Measurements from ENCODE around the gene NRCAM.

NRCAM gene

DNA sequence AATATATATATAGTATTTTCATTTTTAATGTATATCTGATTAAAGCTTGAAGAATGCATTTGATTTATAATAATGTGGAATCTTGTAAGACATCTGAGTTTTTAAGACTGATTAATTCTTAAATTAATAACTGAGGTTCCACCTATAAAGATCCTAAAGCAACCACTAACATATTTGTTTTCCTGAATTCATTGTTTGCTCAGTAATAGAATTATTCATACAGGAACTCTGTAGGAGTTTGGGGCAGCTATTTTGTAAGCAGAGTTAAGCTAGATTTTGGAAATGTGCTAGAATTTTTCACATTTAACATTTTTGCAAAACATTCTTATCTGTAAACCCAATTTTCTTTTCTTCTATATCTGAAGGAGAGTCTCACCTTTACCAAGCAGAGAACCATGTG lies 88.9 kb downstream of the NRCAM start:
- TF ChIP-seq, protein P1, sequence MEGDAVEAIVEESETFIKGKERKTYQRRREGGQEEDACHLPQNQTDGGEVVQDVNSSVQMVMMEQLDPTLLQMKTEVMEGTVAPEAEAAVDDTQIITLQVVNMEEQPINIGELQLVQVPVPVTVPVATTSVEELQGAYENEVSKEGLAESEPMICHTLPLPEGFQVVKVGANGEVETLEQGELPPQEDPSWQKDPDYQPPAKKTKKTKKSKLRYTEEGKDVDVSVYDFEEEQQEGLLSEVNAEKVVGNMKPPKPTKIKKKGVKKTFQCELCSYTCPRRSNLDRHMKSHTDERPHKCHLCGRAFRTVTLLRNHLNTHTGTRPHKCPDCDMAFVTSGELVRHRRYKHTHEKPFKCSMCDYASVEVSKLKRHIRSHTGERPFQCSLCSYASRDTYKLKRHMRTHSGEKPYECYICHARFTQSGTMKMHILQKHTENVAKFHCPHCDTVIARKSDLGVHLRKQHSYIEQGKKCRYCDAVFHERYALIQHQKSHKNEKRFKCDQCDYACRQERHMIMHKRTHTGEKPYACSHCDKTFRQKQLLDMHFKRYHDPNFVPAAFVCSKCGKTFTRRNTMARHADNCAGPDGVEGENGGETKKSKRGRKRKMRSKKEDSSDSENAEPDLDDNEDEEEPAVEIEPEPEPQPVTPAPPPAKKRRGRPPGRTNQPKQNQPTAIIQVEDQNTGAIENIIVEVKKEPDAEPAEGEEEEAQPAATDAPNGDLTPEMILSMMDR (IDR thresholded peaks at IDR 0.05; ENCODE audit: insufficient read depth, missing control alignments): no peak
- DNase-seq (ENCODE audit: insufficient read length, low spot score): no peak
- FAIRE-seq: no peak

DNA sequence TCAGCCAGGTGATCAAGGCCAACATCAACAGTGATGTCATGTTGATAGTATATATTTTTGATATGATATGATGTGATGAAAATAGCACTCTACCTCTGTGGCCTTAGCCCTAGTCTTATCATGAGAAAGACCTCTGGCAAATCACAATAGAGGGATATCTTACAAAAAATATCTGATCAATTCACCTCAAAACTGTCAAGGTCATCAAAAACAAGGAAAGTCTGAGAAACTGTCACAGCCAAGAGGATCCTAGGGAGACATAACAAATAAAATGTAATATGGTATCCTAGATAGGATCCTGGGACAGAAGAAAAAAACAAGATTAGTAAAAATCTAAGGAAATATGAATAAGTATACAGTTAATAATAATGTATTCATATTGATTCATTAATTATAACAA lies 92.6 kb downstream of the NRCAM start:
- DNase-seq (ENCODE audit: insufficient read length, low spot score) (no peak), FAIRE-seq (no peak)
- TF ChIP-seq, protein P1 (IDR thresholded peaks at IDR 0.05; ENCODE audit: insufficient read depth, missing control alignments): no peak

DNA sequence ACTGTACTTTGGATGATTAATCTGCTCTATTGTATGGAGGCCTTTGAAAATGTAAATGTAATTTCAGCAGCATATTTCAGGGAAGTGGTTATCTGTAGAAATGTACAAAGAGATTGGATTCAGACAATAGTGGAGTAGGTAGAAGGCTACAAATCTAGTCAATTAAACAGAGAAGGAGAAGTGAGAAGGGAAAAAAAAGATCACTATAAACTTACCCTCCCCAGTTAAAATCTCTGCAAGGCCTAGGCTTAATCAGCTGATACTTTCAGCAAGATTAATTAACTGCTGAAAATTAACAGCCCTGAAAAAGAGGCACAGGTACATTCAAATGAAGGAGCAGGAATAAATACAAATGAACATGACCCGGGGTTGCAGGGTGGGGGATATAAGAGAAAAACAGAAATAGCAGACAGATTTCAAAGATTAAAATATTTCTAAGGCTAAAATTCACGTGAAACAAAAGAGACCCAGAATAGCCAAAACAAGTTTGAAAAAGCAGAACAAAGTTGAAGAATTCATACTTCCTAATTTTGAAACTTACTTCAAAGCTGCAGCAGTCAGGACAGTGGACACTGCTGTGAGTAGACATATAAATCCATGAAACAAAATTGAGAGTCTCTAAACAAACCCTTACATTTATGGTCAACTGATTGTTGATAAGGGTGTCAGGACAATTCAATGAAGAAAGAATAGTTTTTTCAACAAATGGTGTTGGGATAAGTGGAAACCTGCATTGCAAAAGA lies 96.0 kb downstream of the NRCAM start:
- peak; percentile 83 for FAIRE-seq
- TF ChIP-seq, protein P1 (IDR thresholded peaks at IDR 0.05; ENCODE audit: insufficient read depth, missing control alignments): no peak
- DNase-seq (ENCODE audit: insufficient read length, low spot score): no peak

DNA sequence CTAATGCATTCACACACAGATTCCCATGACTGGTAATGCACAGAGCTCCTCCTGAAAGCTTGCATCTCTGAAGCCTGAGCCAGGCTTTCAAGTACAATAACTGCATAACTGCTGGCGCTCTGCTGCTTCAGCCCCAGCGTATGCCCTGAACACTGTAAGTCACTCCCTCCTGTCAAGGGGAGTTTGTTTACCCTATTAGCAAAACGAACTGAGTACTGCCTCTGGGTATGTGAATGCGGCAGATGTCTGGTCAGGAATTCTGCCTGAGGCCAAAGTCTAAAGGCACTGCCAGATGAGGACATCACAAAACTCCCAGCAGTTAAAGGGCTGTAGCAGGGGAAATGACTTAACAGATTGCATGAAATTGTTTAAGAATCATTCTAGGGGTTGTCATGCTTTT lies 97.7 kb downstream of the NRCAM start:
- TF ChIP-seq, protein P1 (IDR thresholded peaks at IDR 0.05; ENCODE audit: insufficient read depth, missing control alignments): no peak
- DNase-seq (ENCODE audit: insufficient read length, low spot score) (no peak), FAIRE-seq (no peak)

DNA sequence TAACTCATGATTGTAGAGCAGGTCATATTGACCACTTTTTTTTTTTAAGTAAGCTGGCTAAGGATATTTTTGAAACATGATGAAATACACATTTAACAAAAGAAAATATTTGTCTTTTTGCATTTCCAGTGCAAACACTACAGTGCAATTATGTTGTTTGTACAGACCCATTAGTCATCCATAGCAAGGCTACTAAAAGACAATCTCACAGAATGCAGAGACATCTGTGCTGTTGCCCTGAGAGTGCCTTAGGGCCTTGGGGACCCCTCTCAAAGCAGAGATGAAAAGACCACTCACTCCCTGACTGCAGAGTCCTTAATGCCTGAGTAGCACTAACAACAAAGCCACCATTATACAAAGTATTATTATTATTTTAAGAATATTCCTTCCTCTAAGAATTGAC lies 104.5 kb downstream of the NRCAM start:
- no peak for DNase-seq (ENCODE audit: insufficient read length, low spot score)
- no peak for FAIRE-seq
- TF ChIP-seq, protein P1 (IDR thresholded peaks at IDR 0.05; ENCODE audit: insufficient read depth, missing control alignments): no peak

DNA sequence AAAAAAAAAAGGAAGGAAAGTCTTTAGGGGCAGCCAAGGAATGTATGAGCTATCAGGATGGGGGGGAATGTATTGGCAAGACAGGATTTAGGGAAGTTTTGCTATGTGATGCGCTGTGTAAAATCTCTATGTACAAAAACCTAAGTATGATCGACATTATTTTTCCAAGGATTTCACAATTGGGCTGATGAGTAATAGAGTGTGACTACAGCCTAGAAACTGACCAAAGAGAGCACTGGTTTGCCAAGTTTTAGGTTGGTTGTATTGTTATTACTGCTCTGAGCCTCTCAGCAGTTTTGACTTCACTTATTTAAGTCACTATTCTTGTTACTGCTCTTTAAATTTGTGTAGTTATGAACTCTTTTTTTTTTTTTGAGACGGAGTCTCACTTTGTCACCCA lies 107.3 kb downstream of the NRCAM start:
- TF ChIP-seq, protein P1 (IDR thresholded peaks at IDR 0.05; ENCODE audit: insufficient read depth, missing control alignments): no peak
- DNase-seq (ENCODE audit: insufficient read length, low spot score): no peak
- FAIRE-seq: no peak

DNA sequence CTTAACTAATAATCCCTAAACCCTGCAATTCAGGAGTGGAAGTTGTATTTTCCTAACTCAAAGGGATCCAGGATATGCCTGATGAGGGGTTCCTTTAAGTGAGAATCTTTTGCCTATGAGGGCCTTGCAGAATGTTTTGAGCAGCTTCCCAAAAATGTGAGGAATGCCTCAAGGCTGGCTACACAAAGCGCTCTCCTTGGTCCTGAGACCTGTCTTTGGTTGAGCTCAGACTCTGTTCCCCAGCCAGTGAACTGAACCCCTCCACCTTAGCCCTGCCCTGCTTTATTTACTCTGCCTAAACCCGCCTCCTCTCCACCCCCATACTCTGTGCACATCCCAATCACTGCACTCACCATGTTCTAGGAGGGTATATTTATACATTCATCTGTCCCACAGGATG lies 108.6 kb downstream of the NRCAM start:
- FAIRE-seq: peak; percentile 29
- DNase-seq (ENCODE audit: insufficient read length, low spot score): no peak
- TF ChIP-seq, protein P1 (IDR thresholded peaks at IDR 0.05; ENCODE audit: insufficient read depth, missing control alignments): no peak

Data from D721Med (cell line).